Measurements from ENCODE around the gene RDH12.

DNA sequence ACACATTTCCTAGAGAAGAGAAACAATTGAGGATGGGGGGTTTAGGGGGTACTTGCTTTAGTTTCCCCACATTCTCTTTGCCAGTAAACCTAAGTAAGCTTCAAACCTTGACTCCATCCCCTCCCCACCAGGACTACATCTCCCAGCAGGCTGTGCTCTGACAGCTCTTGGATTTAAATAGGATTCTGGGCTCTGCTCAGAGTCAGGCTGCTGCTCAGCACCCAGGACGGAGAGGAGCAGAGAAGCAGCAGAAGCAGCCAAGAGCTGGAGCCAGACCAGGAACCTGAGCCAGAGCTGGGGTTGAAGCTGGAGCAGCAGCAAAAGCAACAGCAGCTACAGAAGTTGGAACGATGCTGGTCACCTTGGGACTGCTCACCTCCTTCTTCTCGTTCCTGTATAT is 20.6 kb downstream of the RDH12 start:
- TF ChIP-seq, protein P1, sequence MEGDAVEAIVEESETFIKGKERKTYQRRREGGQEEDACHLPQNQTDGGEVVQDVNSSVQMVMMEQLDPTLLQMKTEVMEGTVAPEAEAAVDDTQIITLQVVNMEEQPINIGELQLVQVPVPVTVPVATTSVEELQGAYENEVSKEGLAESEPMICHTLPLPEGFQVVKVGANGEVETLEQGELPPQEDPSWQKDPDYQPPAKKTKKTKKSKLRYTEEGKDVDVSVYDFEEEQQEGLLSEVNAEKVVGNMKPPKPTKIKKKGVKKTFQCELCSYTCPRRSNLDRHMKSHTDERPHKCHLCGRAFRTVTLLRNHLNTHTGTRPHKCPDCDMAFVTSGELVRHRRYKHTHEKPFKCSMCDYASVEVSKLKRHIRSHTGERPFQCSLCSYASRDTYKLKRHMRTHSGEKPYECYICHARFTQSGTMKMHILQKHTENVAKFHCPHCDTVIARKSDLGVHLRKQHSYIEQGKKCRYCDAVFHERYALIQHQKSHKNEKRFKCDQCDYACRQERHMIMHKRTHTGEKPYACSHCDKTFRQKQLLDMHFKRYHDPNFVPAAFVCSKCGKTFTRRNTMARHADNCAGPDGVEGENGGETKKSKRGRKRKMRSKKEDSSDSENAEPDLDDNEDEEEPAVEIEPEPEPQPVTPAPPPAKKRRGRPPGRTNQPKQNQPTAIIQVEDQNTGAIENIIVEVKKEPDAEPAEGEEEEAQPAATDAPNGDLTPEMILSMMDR (conservative IDR thresholded peaks at IDR 0.05; ENCODE audit: low read length) = no peak
- TF ChIP-seq EZH2phosphoT487 (IDR thresholded peaks at IDR 0.05; ENCODE audit: borderline replicate concordance, low read depth, low read length) = no peak
